Fibroblast of mammary gland (primary cell): ENCODE measurements around the gene PPARA.

Experiments
- DNase-seq: peaks from one replicate; pipeline ENCODE4 v3.0.0-alpha.2; 2010; ENCODE audit warnings: low read depth
- H3K4me3 ChIP-seq: 2 replicates; pipeline ENCODE4 v1.5.1; 2011; ENCODE audit warnings: low read depth, mild to moderate bottlenecking, low read length, moderate library complexity; ENCODE audit not compliant: control insufficient read depth
- CTCF ChIP-seq: conservative IDR thresholded peaks from 2 replicates; pipeline ENCODE4 v1.5.1; 2011; ENCODE audit warnings: low read depth, low read length, inconsistent platforms; ENCODE audit not compliant: control insufficient read depth, insufficient read depth

Gene PPARA

DNA sequence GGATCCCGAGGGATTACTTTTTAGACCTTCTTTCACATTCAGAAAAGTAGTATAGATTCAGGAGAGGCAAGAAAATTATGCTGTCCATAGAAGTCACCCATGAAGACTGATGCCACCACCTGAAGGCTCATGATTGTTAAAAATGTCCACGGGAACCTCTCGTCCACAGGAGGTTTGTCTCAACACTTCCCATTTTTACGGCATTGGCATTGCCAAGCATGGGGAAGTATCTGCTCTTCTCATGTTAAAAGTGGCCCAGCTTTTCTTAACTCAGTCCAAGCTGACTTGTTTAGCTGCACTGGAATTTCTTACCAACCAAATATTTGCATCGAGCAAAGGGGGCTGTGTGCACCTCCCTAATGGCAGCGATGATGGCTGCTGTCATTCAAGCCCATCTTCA lies 90.2 kb downstream of the PPARA start:
- no peak for DNase-seq
- no peak for TF ChIP-seq CTCF
- H3K4me3 ChIP-seq, result no peak overlapping the region

DNA sequence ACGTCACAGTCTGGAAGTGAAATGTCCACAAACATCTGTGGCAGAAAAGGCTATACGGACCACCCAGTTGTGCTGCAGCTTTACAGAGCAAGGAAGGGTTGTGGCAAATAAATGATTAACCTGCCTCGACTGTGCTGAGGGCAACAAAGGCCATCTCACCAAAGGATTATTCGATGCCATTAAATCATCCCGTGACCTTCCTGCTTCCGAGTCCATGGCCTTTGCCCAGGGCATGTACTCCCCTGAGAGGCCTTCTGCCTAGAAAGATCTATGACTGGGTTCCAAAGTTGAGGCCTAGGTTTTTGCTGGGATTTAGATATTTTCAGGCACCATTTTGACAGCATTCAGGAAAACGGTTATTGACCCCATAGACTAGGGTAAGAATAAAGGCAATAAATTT lies 90.6 kb downstream of the PPARA start:
- no peak overlapping the region for H3K4me3 ChIP-seq
- no peak for DNase-seq
- TF ChIP-seq CTCF, result no peak

GRCh38 chr22:46241396-46242007 lies 91.2 kb downstream of the PPARA start:
- no peak overlapping the region for H3K4me3 ChIP-seq
- no peak for TF ChIP-seq CTCF
- no peak for DNase-seq

DNA sequence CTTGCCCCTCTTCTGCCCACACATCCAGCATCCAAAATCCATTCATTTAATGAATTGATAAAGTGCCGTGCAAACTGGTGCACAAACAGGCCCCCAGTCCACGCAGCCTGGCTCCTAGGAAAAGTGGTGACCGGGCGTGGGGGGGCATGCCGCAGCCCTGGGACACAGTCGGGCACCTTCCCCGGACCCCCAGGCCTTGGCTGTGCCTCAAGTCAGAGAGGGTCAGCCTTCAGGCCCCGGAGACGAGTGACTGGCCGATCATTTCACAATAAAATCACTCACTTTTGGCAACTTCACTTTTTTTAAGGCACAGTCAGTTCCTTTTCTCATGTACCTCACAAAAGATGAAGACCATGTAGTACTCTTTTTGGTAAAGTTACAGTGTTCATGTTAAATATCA lies 91.8 kb downstream of the PPARA start:
- no peak for TF ChIP-seq CTCF
- no peak overlapping the region for H3K4me3 ChIP-seq
- DNase-seq, result no peak

- TF ChIP-seq CTCF, result no peak
- DNase-seq, result no peak
- no peak overlapping the region for H3K4me3 ChIP-seq
These were observed 94.4 kb downstream of the PPARA start for GRCh38 chr22:46244771-46245170.

DNA sequence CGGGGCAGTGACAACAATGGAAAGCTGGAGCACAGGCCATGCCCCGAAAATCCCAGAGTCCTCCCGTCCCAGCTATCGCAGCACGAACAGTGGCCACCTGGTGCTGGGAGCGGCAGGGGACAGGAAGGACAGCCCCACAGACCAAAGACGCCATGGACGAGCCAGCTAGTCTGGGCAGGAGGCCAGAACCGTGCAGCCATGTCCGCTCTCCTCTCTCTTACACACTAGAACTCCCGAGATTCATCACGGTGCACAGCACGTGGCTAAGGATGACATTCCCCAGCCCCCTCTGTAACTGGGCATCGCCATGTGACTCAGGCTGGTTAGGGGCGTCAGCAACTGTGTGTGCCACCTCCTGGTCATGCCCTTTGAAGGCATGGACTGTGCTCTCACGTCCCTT lies 95.2 kb downstream of the PPARA start:
- TF ChIP-seq CTCF, result no peak
- H3K4me3 ChIP-seq, result no peak overlapping the region
- DNase-seq, result no peak

- no peak for TF ChIP-seq CTCF
- no peak overlapping the region for H3K4me3 ChIP-seq
- DNase-seq, result no peak
These were observed 95.9 kb downstream of the PPARA start for GRCh38 chr22:46246178-46246577.
